DMS 273 (cell line): ENCODE measurements around the gene ADCY3.
"Not testable (repeated sequence)": the region's sequence is repeated elsewhere in the genome, so short reads cannot be mapped to it uniquely, and the experiment has no call there.

ENCODE experiments used
- DNase-seq: peaks from one replicate; lab custom pipeline; 2025; ENCODE audit not compliant: unreplicated experiment; lab: John Stamatoyannopoulos, UW

ADCY3 gene

GRCh38 chr2:24852431-24853020 is 67.5 kb downstream of the ADCY3 start:
- no peak for DNase-seq

DNA sequence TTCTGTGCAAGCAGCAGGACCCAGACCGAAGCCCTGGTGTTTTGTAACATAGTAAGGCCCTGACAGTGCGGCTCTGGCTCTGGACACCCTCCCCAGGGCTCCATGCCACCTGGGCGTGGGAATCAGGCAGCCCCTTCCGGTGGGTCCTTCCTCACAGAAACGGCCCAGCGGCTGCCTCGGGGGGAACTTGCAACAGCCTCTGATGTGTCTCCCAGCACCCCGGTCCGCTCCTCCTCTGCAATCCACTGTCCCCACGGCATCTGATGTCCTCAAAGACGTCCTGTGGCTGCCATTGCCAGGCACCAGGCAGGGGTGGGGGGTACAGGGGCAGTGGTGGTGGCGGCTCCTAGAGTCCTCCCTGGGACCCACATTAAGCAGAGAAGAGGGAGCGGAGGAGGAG is 68.0 kb downstream of the ADCY3 start:
- no peak for DNase-seq

- no peak for DNase-seq
Observed at GRCh38 chr2:24850944-24851343, 69.1 kb downstream of the ADCY3 start.

- DNase-seq: no peak
Observed at GRCh38 chr2:24845691-24846090, 74.3 kb downstream of the ADCY3 start.

DNA sequence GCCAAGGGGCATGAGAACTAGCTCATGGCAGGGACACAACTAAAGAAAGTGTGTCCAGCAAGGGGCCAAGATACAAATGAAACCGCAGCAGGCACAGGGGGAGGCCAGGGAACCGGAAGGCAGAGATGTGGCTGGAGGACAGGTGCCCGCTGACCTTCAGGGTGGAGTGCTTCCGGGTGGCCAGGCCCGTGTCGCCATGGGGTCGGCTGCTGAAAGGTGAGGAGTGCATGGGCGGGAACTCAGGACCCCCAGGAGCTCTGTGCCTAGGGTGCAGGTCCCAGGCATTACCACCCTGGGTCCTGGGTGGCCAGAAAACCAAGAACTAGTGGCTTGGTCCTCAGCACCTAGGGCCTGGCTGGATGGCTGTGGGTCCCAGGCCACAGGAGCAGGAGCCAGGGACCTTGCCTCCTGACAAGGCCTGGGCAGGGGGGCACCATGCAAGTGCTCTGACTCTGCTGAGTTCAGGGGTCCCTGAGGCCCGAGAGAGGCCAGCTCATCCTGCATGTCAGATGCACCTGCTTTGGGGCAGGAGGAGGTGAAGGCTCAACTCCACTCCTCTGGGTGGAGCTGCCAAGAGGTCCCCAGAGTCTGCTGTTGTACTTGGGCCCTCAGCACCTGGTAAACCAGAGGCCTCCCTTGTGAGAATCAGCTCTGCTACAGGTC is 75.9 kb downstream of the ADCY3 start:
- DNase-seq: no peak

DNA sequence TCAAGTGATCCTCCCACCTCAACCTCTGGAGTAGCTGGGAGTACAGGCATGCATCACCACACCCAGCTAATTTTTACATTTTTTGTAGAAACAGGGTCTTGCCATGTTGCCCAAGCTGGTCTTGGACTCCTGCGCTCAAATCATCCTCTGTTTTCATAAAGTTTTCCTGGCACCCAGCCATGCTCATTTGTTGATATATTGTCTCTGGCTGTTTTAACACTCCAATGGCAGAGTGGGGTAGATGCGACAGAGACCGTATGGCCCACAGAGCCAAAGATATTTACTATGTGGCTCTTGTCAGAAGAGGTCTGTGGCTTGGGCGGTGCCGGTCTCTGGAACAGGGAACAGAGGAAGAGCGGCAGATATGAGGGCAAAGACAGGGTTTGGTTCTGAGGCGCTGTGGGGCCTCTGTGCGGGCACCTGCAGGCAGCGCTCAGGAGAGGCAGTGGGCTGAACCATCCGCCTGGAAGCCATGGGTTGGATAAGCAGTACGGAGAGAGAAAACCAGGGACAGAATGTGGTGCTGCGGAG is 76.6 kb downstream of the ADCY3 start:
- no peak for DNase-seq

DNA sequence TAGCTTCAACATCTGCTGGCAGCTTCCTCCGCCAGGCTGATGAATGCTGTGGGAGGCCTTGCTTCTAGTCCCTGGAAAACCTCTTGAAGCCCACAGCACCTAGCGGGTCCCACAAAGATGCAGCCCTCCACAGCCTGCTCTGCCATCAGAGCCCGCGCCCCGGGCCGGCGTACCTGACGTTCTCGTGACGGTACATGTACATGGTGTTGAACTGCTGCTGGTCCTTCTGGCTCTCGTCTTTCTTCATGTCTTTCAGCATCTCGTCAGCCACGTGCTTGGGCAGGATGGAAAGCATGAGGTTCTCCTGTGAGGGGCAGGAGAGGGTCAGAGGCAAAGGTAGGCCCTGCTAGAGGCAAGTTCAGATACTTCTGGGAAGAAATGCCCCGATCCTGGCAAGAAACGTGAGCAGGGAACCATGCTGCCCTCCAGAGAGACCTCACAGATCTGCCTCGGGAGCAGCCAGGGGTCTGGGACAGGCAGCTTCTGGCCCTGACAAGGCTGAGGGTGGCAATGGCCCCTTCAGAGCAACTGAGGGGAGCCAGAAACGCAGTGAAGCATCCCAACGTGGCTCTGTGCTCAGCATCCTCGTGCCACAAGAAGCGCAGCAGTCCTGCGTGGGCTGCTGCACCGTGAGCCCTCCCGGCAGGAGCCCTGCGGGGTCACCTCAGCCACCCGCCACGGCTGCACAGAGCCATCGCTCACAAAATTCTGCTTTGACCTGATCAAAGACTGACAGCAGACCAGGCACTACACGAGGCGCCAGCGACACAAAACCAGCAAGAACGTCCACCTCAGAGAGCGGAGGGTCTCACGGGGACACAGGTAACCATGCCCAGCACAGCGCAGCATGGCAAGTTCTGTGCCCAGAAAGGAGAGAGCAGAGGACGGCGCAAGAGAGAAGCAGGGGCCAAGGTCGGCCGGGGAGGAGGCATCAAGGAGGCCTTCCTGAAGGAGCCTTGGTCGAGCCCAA is 77.7 kb downstream of the ADCY3 start:
- DNase-seq: no peak

- DNase-seq: no peak
Observed at GRCh38 chr2:24840962-24841945, 78.8 kb downstream of the ADCY3 start.

- DNase-seq: no peak
Observed at GRCh38 chr2:24840164-24840869, 79.7 kb downstream of the ADCY3 start.

- DNase-seq: no peak
Observed at GRCh38 chr2:24839729-24840128, 80.3 kb downstream of the ADCY3 start.

DNA sequence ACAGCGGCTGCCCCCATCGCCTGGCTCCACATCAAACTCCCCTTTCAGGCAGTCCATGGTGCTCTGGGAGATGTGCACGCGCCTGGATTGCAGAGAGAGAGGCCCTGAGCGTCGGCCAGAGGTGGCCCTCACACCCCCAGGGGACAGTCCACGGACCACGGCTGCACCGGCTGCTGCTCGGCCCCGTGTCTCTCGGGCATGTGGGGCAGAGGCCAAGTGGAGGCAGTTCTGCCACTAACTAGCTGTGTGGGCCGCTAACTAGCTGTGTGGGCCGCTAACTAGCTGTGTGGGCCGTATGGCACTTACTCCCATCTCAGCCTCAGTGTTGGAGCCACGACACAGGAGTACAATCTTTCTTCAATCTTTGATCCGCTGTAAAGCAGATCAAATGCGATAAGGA is 81.5 kb downstream of the ADCY3 start:
- no peak for DNase-seq

GRCh38 chr2:24837996-24838513 is 82.0 kb downstream of the ADCY3 start:
- no peak for DNase-seq

- DNase-seq: no peak
Observed at GRCh38 chr2:24836706-24837105, 83.3 kb downstream of the ADCY3 start.

- no peak for DNase-seq
Observed at GRCh38 chr2:24836206-24836605, 83.8 kb downstream of the ADCY3 start.

DNA sequence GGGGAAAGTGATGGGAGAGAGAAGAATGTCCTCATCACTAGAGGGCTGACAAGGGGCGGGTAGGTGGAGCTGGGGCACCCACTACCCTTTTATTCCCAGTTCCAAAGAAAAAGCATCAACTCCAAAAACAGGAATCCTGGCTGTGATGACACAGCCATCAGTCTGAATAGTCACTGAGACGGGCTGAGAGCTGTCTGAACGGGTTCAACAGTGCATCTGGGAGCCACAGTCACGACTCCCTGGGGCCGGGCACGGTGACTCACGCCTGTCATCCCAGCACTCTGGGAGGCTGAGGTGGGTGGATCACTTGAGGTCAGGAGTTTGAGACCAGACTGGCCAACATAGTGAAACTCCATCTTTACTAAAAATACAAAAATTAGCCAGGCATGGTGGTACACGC is 84.6 kb downstream of the ADCY3 start:
- not testable (repeated sequence) for DNase-seq

GRCh38 chr2:24834733-24835395 is 85.2 kb downstream of the ADCY3 start:
- no peak for DNase-seq

GRCh38 chr2:24833821-24834732 is 86.0 kb downstream of the ADCY3 start:
- DNase-seq: no peak
